Small intestine (tissue), 7 donors: Measurements from ENCODE around the gene ANKRD31. TPM values are rescaled to one million over a fixed set of nuclear protein-coding genes. Genes with fewer than 3 reads are reported as not detected.

Source experiments
- DNase-seq, 2 donors: peaks; one replicate each; pipeline versions ENCODE4 v3.0.0 to v3.0.0-alpha.2; 2013
- FAIRE-seq: peaks from 2 replicates; lab custom pipeline; 2012; peaks lifted over from hg19 to GRCh38; lab: Jason Lieb, UNC
- H3K27ac ChIP-seq, 3 donors: one replicate each; pipeline ENCODE4 v1.5.1; 2013; ENCODE audit warnings: low read length in 2 of 3, mild to moderate bottlenecking in 2 of 3, control low read depth in 1 of 3, inconsistent platforms in 1 of 3, low read depth in 1 of 3, moderate library complexity in 1 of 3
- H3K27me3 ChIP-seq, 3 donors: one replicate each; pipeline ENCODE4 v1.6.1; 2013; ENCODE audit warnings: low read length in 3 of 3, inconsistent platforms in 1 of 3; ENCODE audit not compliant: control insufficient read depth in 3 of 3, insufficient read depth in 3 of 3
- H3K36me3 ChIP-seq, 3 donors: one replicate each; pipeline ENCODE4 v1.6.1; 2013; ENCODE audit warnings: low read length in 3 of 3, inconsistent platforms in 1 of 3, low read depth in 1 of 3, mild to moderate bottlenecking in 1 of 3, moderate library complexity in 1 of 3; ENCODE audit not compliant: control insufficient read depth in 3 of 3, insufficient read depth in 2 of 3
- H3K4me1 ChIP-seq, 3 donors: one replicate each; pipeline ENCODE4 v1.6.1; 2013; ENCODE audit warnings: low read length in 2 of 3, inconsistent platforms in 1 of 3, low read depth in 1 of 3, mild to moderate bottlenecking in 1 of 3, moderate library complexity in 1 of 3; ENCODE audit not compliant: control insufficient read depth in 3 of 3, insufficient read depth in 2 of 3
- H3K4me3 ChIP-seq, 3 donors: one replicate each; pipeline ENCODE4 v1.5.1; 2013; ENCODE audit warnings: low read length in 3 of 3, control low read depth in 1 of 3, inconsistent platforms in 1 of 3, low read depth in 1 of 3, mild to moderate bottlenecking in 1 of 3, moderate library complexity in 1 of 3
- H3K9me3 ChIP-seq, 2 donors: one replicate each; pipeline ENCODE4 v1.6.1; 2013; ENCODE audit warnings: low read depth in 1 of 2, low read length in 1 of 2; ENCODE audit not compliant: control insufficient read depth in 2 of 2, insufficient read depth in 1 of 2
- WGBS, 3 donors: extraction: QIAGEN DNeasy Blood & Tissue Kit; methylation state at CpG; one replicate each; pipeline ENCODE4 v1.1.7; 2013; 5-methylcytosine and 5-hydroxymethylcytosine counted together
- polyA plus RNA-seq, 4 donors: library from polyadenylated mRNA; stranded (reverse) in 3 of 4; unstranded in 1 of 4; fragments of 200-250 nt in 3 of 4; fragments of 120-200 nt in 1 of 4; gene quantifications; one replicate each; pipeline versions ENCODE4 v1.2.1 to v1.2.3, GENCODE V29; 2013
- donor health status: healthy with polysubstance abuse.
- donor health status: control.
- donor health status: control.
- donor health status: Bipolar disorder and iron deficiency.
- donor health status: healthy.

Gene ANKRD31
- polyA plus RNA-seq, 4 donors: 0.06 to 0.27 (median 0.22) TPM; not detected in 1

GRCh38 chr5:75052192-75053053 is 184.3 kb downstream of the ANKRD31 start, which contains the start of gene GCNT4:
GCNT4 (minus strand) TSS chr5:75052558; CDS start chr5:75030037, 22,521 bp downstream.
- Histone ChIP-seq H3K4me1 (peaks cover 0 to 35% (median 3%) of the 10 kb centered on the region in 3 donors), H3K9me3 (no peaks in the 10 kb centered on the region), H3K27me3 (peaks cover 0 to 2% (median 0%) of the 10 kb centered on the region in 3 donors), H3K4me3 (peak within 1 kb of the TSS; percentile 54 to 78 (median 74)), H3K27ac (peak within 1 kb of the TSS; percentile 78 to 99 (median 84)), H3K36me3 (peaks cover 0 to 12% (median 3%) of the 10 kb centered on the region in 3 donors)
- no peak for FAIRE-seq
- DNase-seq: peak; percentile 41 to 73
- WGBS, 3 donors: 0 to 2% (median 2%) methylated on average over 51 to 74 of the region's 74 CpGs

- peaks cover 0 to 14% (median 8%) of the 10 kb centered on the region in 3 donors for H3K36me3 ChIP-seq
- FAIRE-seq (no peak), DNase-seq (peak; percentile 86 to 94)
- H3K4me1 ChIP-seq: peaks cover 0 to 35% (median 3%) of the 10 kb centered on the region in 3 donors
- peak overlapping the region in 2 of 3 donors; percentile 54 to 78 for H3K4me3 ChIP-seq
- H3K27ac ChIP-seq: peak overlapping the region; percentile 22 to 84 (median 28)
- H3K9me3 ChIP-seq: no peaks in the 10 kb centered on the region
- WGBS, 3 donors: 19 to 59% (median 35%) methylated on average over 7 of the region's 7 CpGs
- peaks cover 0 to 2% (median 0%) of the 10 kb centered on the region in 3 donors for H3K27me3 ChIP-seq
Measured at GRCh38 chr5:75051217-75051751, 185.4 kb downstream of the ANKRD31 start.

GRCh38 chr5:75050415-75050814 is 186.3 kb downstream of the ANKRD31 start:
- H3K27ac ChIP-seq: no peak overlapping the region
- FAIRE-seq: no peak
- WGBS, 3 donors: 77 to 82% (median 81%) methylated on average over 11 of the region's 11 CpGs
- peak overlapping the region in 2 of 3 donors; percentile 54 to 78 for H3K4me3 ChIP-seq
- H3K9me3 ChIP-seq: no peaks in the 10 kb centered on the region
- peaks cover 0 to 35% (median 3%) of the 10 kb centered on the region in 3 donors for H3K4me1 ChIP-seq
- H3K27me3 ChIP-seq: peaks cover 0 to 2% (median 0%) of the 10 kb centered on the region in 3 donors
- DNase-seq: peak; percentile 9 to 25
- H3K36me3 ChIP-seq: peaks cover 0 to 17% (median 10%) of the 10 kb centered on the region in 3 donors

GRCh38 chr5:75049456-75050351 is 187.0 kb downstream of the ANKRD31 start:
- H3K27ac ChIP-seq: no peak overlapping the region
- no peaks in the 10 kb centered on the region for H3K9me3 ChIP-seq
- no peak overlapping the region for H3K4me3 ChIP-seq
- no peak for FAIRE-seq
- peaks cover 0 to 17% (median 10%) of the 10 kb centered on the region in 3 donors for H3K36me3 ChIP-seq
- peak; percentile 80 to 83 for DNase-seq
- WGBS, 3 donors: 48 to 59% (median 49%) methylated on average over 11 of the region's 11 CpGs
- peaks cover 0 to 35% (median 3%) of the 10 kb centered on the region in 3 donors for H3K4me1 ChIP-seq
- H3K27me3 ChIP-seq: peaks cover 0 to 2% (median 0%) of the 10 kb centered on the region in 3 donors

GRCh38 chr5:75048457-75048953 is 188.2 kb downstream of the ANKRD31 start:
- peaks cover 0 to 2% (median 0%) of the 10 kb centered on the region in 3 donors for H3K27me3 ChIP-seq
- H3K9me3 ChIP-seq: no peaks in the 10 kb centered on the region
- H3K4me3 ChIP-seq: no peak overlapping the region
- no peak for DNase-seq
- peaks cover 0 to 26% (median 12%) of the 10 kb centered on the region in 3 donors for H3K36me3 ChIP-seq
- 53 to 85% (median 65%) methylated on average over 7 of the region's 7 CpGs for WGBS, 3 donors
- H3K4me1 ChIP-seq: peaks cover 0 to 29% (median 3%) of the 10 kb centered on the region in 3 donors
- FAIRE-seq: no peak
- no peak overlapping the region for H3K27ac ChIP-seq

GRCh38 chr5:75047356-75047755 is 189.3 kb downstream of the ANKRD31 start:
- Histone ChIP-seq H3K27me3 (peaks cover 0 to 2% (median 0%) of the 10 kb centered on the region in 3 donors), H3K36me3 (peaks cover 0 to 26% (median 15%) of the 10 kb centered on the region in 3 donors), H3K9me3 (no peaks in the 10 kb centered on the region), H3K27ac (no peak overlapping the region), H3K4me1 (peaks cover 0 to 29% (median 3%) of the 10 kb centered on the region in 3 donors), H3K4me3 (no peak overlapping the region)
- DNase-seq (no peak), FAIRE-seq (no peak)

- H3K27ac ChIP-seq: no peak overlapping the region
- peaks cover 0 to 2% (median 0%) of the 10 kb centered on the region in 3 donors for H3K27me3 ChIP-seq
- FAIRE-seq (no peak), DNase-seq (peak in 1 of 2 donors; percentile 17)
- H3K36me3 ChIP-seq: peaks cover 0 to 26% (median 16%) of the 10 kb centered on the region in 3 donors
- 88 to 91% (median 89%) methylated on average over 10 of the region's 10 CpGs for WGBS, 3 donors
- peaks cover 0 to 29% (median 3%) of the 10 kb centered on the region in 3 donors for H3K4me1 ChIP-seq
- no peak overlapping the region for H3K4me3 ChIP-seq
- no peaks in the 10 kb centered on the region for H3K9me3 ChIP-seq
Measured at GRCh38 chr5:75046366-75047142, 190.1 kb downstream of the ANKRD31 start.
